SK-N-SH (cell line): Measurements from ENCODE around the gene LRRC8E. TPM values are rescaled to one million over a fixed set of nuclear protein-coding genes. Genes with fewer than 3 reads are reported as not detected.

Experiments
- CTCF ChIA-PET: fragments of 300-600, 350-600 bp; formaldehyde crosslinking; extraction: SDS; loops from one replicate; lab custom pipeline; 2021; lab: Yijun Ruan, JAX
- POLR2A ChIA-PET: fragments of 350-600 bp; sonication (Branson Sonifier 250); formaldehyde crosslinking; extraction: SDS; loops from one replicate; lab custom pipeline; 2020; ENCODE audit warnings: antibody characterized with exemption, inconsistent platforms; lab: Yijun Ruan, JAX
- DNase-seq: peaks from one replicate; pipeline ENCODE4 v3.0.0; 2012
- H2AFZ ChIP-seq: fragments of 200-600 bp; sonication (generic); 2 replicates; pipeline ENCODE4 v1.8.1; 2016; ENCODE audit warnings: antibody characterized with exemption, mild to moderate bottlenecking, low read depth
- H3F3A ChIP-seq: fragments of 200-600 bp; sonication (generic); replicated peaks from 2 replicates; pipeline ENCODE3; 2016; ENCODE audit warnings: antibody characterized with exemption, mild to moderate bottlenecking; ENCODE audit not compliant: insufficient read depth
- H3K27ac ChIP-seq, 2 experiments: fragments of 200-500 bp in 1 of 2; fragments of 200-600 bp in 1 of 2; sonication (Bioruptor generic) in 1 of 2; sonication (generic), shearing (Covaris generic) in 1 of 2; 2 replicates each; pipeline versions ENCODE4 v1.5.1 to v1.6.1; 2014 to 2016; ENCODE audit warnings: low read depth in 2 of 2, inconsistent platforms in 1 of 2, low read length in 1 of 2, mild to moderate bottlenecking in 1 of 2, mixed read lengths in 1 of 2
- H3K27me3 ChIP-seq: fragments of 200-600 bp; sonication (generic), shearing (Covaris generic); 2 replicates; pipeline ENCODE4 v1.6.1; 2016; ENCODE audit warnings: mixed run types; ENCODE audit not compliant: insufficient read depth
- H3K36me3 ChIP-seq, 2 experiments: fragments of 200-500 bp in 1 of 2; fragments of 200-600 bp in 1 of 2; sonication (Bioruptor generic) in 1 of 2; sonication (generic) in 1 of 2; replicated peaks in 1 of 2; 2 replicates each; pipeline versions ENCODE3 to v1.5.1; 2014 to 2016; ENCODE audit warnings: low read length in 1 of 2, mild to moderate bottlenecking in 1 of 2; ENCODE audit not compliant: insufficient read depth in 2 of 2, control insufficient read depth in 1 of 2
- H3K4me1 ChIP-seq, 2 experiments: fragments of 200-500 bp in 1 of 2; fragments of 200-600 bp in 1 of 2; sonication (Bioruptor generic) in 1 of 2; sonication (generic), shearing (Covaris generic) in 1 of 2; 2 replicates each; pipeline versions ENCODE4 v1.5.1 to v1.6.1; 2014 to 2016; ENCODE audit warnings: low read depth in 1 of 2, low read length in 1 of 2, mixed run types in 1 of 2; ENCODE audit not compliant: insufficient read depth in 2 of 2, control insufficient read depth in 1 of 2
- H3K4me2 ChIP-seq: fragments of 200-600 bp; sonication (generic), shearing (Covaris generic); 2 replicates; pipeline ENCODE4 v1.6.1; 2017; ENCODE audit warnings: mixed run types
- H3K4me3 ChIP-seq, 2 experiments: fragments of 200-500 bp in 1 of 2; fragments of 200-600 bp in 1 of 2; sonication (Bioruptor generic) in 1 of 2; sonication (generic), shearing (Covaris generic) in 1 of 2; 2 replicates each; pipeline versions ENCODE4 v1.5.1 to v1.8.1; 2014 to 2016; ENCODE audit warnings: low read depth in 2 of 2, inconsistent platforms in 1 of 2, low read length in 1 of 2, mild to moderate bottlenecking in 1 of 2, mixed read lengths in 1 of 2, moderate library complexity in 1 of 2
- H3K79me2 ChIP-seq: fragments of 200-600 bp; sonication (generic); 2 replicates; pipeline ENCODE4 v1.8.1; 2017; ENCODE audit warnings: mild to moderate bottlenecking; ENCODE audit not compliant: insufficient read depth
- H3K9ac ChIP-seq: fragments of 200-600 bp; sonication (generic); 2 replicates; pipeline ENCODE4 v1.6.1; 2017; ENCODE audit warnings: mixed run types
- H3K9me2 ChIP-seq: fragments of 200-600 bp; sonication (generic); 2 replicates; pipeline ENCODE4 v1.6.1; 2017; ENCODE audit warnings: mixed run types
- H3K9me3 ChIP-seq: fragments of 200-600 bp; sonication (generic); 2 replicates; pipeline ENCODE4 v1.6.1; 2017; ENCODE audit warnings: mixed run types, mild to moderate bottlenecking, moderate library complexity
- H4K20me1 ChIP-seq: fragments of 200-600 bp; sonication (generic); 2 replicates; pipeline ENCODE4 v1.6.1; 2017; ENCODE audit warnings: mild to moderate bottlenecking, mixed run types; ENCODE audit not compliant: insufficient read depth
- CHD2 ChIP-seq: fragments of 150-350 bp; IDR thresholded peaks from 2 replicates; pipeline ENCODE4 v1.6.1; 2018; ENCODE audit warnings: low read length; ENCODE audit not compliant: partially characterized antibody
- ELF1 ChIP-seq: IDR thresholded peaks from 2 replicates; pipeline ENCODE4 v1.4.0; 2012
- FOXJ3 ChIP-seq: sonication (generic); formaldehyde crosslinking; IDR thresholded peaks from 2 replicates; pipeline ENCODE4 v1.5.1; 2020; ENCODE audit warnings: mild to moderate bottlenecking, missing genetic modification reagents
- FOXM1 ChIP-seq: IDR thresholded peaks from 2 replicates; pipeline ENCODE4 v1.4.0; 2012; ENCODE audit warnings: low read depth, mild to moderate bottlenecking
- GABPA ChIP-seq: IDR thresholded peaks from 2 replicates; pipeline ENCODE4 v1.4.0; 2012; ENCODE audit warnings: low read depth, mild to moderate bottlenecking
- GATA2 ChIP-seq: sonication (generic); formaldehyde crosslinking; IDR thresholded peaks from 2 replicates; pipeline ENCODE4 v1.5.0; 2020; ENCODE audit warnings: mild to moderate bottlenecking, missing genetic modification reagents
- NFIC ChIP-seq: IDR thresholded peaks from 2 replicates; pipeline ENCODE4 v1.4.0; 2012; ENCODE audit warnings: borderline replicate concordance
- NRF1 ChIP-seq: IDR thresholded peaks from 2 replicates; pipeline ENCODE4 v1.6.1; 2012; ENCODE audit warnings: low read depth, mild to moderate bottlenecking, low read length
- RFX5 ChIP-seq: IDR thresholded peaks from 2 replicates; pipeline ENCODE4 v1.6.1; 2012; ENCODE audit warnings: mild to moderate bottlenecking, improper control_type of control experiment, low read length
- SMC3 ChIP-seq: IDR thresholded peaks from 2 replicates; pipeline ENCODE4 v1.6.1; 2012; ENCODE audit warnings: low read depth, low read length, improper control_type of control experiment
- TAF1 ChIP-seq: IDR thresholded peaks from 2 replicates; pipeline ENCODE4 v1.6.1; 2012; ENCODE audit warnings: low read depth, mild to moderate bottlenecking, low read length, moderate library complexity, borderline replicate concordance
- TCF12 ChIP-seq: IDR thresholded peaks from 2 replicates; pipeline ENCODE4 v1.4.0; 2012
- WGBS: methylation state at CpG from one replicate; pipeline ENCODE4 v1.1.6; 2017; ENCODE audit warnings: low lambda C conversion rate; 5-methylcytosine and 5-hydroxymethylcytosine counted together
- polyA plus RNA-seq, 3 experiments: library from polyadenylated mRNA; depleted of rRNA; stranded (reverse); fragments of >200 nt; gene quantifications; 2 replicates each; pipeline ENCODE4 v1.2.3, GENCODE V29; 2012
- TF ChIP-seq, protein P1 (sequence below): IDR thresholded peaks from 2 replicates; pipeline ENCODE4 v1.4.0; 2012; ENCODE audit warnings: low read depth, borderline replicate concordance
- TF ChIP-seq, protein P2 (sequence below): IDR thresholded peaks from 2 replicates; pipeline ENCODE4 v1.4.0; 2012; ENCODE audit warnings: low read depth
- TF ChIP-seq, protein P3 (sequence below): IDR thresholded peaks from 2 replicates; pipeline ENCODE4 v1.6.1; 2012; ENCODE audit warnings: mild to moderate bottlenecking, low read depth, low read length, moderate library complexity
- TF ChIP-seq, protein P4 (sequence below): fragments of 200-600 bp; sonication (generic); IDR thresholded peaks from 2 replicates; pipeline ENCODE4 v1.6.1; 2017; ENCODE audit warnings: antibody characterized with exemption, mild to moderate bottlenecking, moderate library complexity
- TF ChIP-seq, protein P5 (sequence below): fragments of 150-350 bp; IDR thresholded peaks from 2 replicates; pipeline ENCODE4 v1.6.1; 2017; ENCODE audit warnings: antibody characterized with exemption, low read length, low read depth, borderline replicate concordance
- TF ChIP-seq, protein P6 (sequence below): IDR thresholded peaks from 2 replicates; pipeline ENCODE4; 2012

LRRC8E gene
- polyA plus RNA-seq, 1 of the 3 experiments (the other 2 are of a cell fraction), result 0.02 TPM

DNA sequence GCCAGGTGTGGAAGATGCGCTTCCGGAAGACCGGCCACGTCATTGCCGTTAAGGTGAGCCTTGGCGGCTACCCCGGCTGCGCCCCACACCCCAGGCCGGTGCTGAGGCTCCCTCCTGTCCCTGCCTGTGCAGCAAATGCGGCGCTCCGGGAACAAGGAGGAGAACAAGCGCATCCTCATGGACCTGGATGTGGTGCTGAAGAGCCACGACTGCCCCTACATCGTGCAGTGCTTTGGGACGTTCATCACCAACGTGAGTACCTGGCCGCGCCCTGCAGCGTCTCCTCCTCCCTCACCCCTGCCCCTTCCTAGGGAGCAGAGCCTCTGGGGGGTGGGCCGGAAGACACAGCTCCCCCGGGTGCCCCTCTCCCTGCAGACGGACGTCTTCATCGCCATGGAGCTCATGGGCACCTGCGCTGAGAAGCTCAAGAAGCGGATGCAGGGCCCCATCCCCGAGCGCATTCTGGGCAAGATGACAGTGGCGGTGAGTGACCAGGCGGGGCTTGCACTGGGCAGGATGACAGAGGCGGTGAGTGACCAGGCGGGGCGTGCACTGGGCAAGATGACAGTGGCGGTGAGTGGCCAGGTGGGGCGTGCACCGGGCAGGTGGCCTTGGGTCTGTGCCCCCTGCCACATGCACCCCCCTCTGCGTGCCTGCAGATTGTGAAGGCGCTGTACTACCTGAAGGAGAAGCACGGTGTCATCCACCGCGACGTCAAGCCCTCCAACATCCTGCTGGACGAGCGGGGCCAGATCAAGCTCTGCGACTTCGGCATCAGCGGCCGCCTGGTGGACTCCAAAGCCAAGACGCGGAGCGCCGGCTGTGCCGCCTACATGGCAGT lies 22.2 kb downstream of the LRRC8E start:
- Histone ChIP-seq H2AFZ (no peak overlapping the region), H3F3A (peaks cover 6% of the 10 kb centered on the region), H4K20me1 (peaks cover 24% of the 10 kb centered on the region), H3K27ac (no peak overlapping the region)
- DNase-seq, result no peak
- no peak for TF ChIP-seq FOXJ3
- TF ChIP-seq, protein P1, sequence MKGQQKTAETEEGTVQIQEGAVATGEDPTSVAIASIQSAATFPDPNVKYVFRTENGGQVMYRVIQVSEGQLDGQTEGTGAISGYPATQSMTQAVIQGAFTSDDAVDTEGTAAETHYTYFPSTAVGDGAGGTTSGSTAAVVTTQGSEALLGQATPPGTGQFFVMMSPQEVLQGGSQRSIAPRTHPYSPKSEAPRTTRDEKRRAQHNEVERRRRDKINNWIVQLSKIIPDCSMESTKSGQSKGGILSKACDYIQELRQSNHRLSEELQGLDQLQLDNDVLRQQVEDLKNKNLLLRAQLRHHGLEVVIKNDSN, result no peak
- no peak for TF ChIP-seq GABPA
- TF ChIP-seq SMC3, result no peak
- TF ChIP-seq, protein P2, sequence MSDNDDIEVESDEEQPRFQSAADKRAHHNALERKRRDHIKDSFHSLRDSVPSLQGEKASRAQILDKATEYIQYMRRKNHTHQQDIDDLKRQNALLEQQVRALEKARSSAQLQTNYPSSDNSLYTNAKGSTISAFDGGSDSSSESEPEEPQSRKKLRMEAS, result no peak
- TF ChIP-seq, all 33 proteins: peak for 0
- Histone ChIP-seq H3K9me3 (no peaks in the 10 kb centered on the region), H3K9ac (no peak overlapping the region), H3K4me3 (no peak overlapping the region), H3K27me3 (peaks cover 1% of the 10 kb centered on the region; the same call in 1 of the 2 replicates), H3K36me3 (peaks cover 0 to 35% of the 10 kb centered on the region in 2 experiments), H3K9me2 (no peaks in the 10 kb centered on the region), H3K4me1 (no peaks in the 10 kb centered on the region; a peak in 1 of 4 replicates), H3K4me2 (no peak overlapping the region), H3K79me2 (peaks cover 29% of the 10 kb centered on the region)
- POLR2A ChIA-PET, result no interaction called here
- WGBS, result 95% methylated on average over 31 of the region's 54 CpGs
- CTCF ChIA-PET, result interaction anchor here (2.1 kb wide), 1 partner anchor 57 kb away, joined by 9 read pairs; no protein-coding TSS in a partner anchor

DNA sequence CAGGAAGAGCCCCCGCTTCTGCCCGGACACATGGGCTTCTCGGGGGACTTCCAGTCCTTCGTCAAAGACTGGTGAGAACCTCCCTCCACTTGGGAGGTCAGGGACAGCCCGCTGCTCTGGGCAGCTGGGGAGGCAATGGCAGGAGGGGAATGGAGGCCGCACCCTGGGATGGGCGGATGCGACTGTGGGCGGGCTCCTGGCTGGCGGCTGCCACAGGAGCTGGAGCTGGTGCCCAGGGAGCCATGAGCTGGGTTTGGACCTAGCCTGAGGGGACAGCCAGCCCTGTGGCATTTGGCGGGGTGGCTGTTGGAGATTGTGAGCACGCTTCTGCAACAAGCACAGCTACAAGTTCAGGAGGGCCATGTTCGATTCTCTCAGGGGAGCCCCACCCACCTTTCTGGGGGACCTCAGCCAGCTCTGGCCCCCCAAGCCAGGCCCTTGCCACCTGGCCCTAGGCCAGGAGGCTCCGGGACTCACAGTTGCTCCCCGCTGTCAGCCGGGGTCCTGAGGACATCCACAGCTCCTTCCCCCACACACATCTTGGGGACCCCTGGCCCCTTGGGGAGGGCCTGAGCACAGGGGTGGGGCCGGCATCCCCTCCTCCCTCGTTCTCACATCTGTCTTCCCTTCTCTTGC lies 23.3 kb downstream of the LRRC8E start:
- Histone ChIP-seq H3K4me2 (no peak overlapping the region), H3F3A (peaks cover 6% of the 10 kb centered on the region), H3K4me1 (peaks cover 0 to 5% of the 10 kb centered on the region in 2 experiments; a peak in 2 of 4 replicates), H2AFZ (no peak overlapping the region), H3K9me3 (no peaks in the 10 kb centered on the region), H3K27me3 (peaks cover 7% of the 10 kb centered on the region; the same call in 1 of the 2 replicates), H4K20me1 (peaks cover 15% of the 10 kb centered on the region), H3K4me3 (no peak overlapping the region), H3K27ac (no peak overlapping the region), H3K36me3 (peaks cover 0 to 35% of the 10 kb centered on the region in 2 experiments), H3K9ac (no peak overlapping the region), H3K9me2 (no peaks in the 10 kb centered on the region), H3K79me2 (peaks cover 18% of the 10 kb centered on the region)
- POLR2A ChIA-PET, result no interaction called here
- WGBS, result no CpG with 5 or more reads among the region's 18 CpGs
- CTCF ChIA-PET, result interaction anchor here (1.5 to 2.1 kb wide), 2 partner anchors 8 to 58 kb away, joined by 5 to 9 read pairs; partner anchors contain the start of gene MAP2K7
- DNase-seq, result no peak
- TF ChIP-seq, protein P3, sequence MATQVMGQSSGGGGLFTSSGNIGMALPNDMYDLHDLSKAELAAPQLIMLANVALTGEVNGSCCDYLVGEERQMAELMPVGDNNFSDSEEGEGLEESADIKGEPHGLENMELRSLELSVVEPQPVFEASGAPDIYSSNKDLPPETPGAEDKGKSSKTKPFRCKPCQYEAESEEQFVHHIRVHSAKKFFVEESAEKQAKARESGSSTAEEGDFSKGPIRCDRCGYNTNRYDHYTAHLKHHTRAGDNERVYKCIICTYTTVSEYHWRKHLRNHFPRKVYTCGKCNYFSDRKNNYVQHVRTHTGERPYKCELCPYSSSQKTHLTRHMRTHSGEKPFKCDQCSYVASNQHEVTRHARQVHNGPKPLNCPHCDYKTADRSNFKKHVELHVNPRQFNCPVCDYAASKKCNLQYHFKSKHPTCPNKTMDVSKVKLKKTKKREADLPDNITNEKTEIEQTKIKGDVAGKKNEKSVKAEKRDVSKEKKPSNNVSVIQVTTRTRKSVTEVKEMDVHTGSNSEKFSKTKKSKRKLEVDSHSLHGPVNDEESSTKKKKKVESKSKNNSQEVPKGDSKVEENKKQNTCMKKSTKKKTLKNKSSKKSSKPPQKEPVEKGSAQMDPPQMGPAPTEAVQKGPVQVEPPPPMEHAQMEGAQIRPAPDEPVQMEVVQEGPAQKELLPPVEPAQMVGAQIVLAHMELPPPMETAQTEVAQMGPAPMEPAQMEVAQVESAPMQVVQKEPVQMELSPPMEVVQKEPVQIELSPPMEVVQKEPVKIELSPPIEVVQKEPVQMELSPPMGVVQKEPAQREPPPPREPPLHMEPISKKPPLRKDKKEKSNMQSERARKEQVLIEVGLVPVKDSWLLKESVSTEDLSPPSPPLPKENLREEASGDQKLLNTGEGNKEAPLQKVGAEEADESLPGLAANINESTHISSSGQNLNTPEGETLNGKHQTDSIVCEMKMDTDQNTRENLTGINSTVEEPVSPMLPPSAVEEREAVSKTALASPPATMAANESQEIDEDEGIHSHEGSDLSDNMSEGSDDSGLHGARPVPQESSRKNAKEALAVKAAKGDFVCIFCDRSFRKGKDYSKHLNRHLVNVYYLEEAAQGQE, result no peak
- TF ChIP-seq, protein P4, sequence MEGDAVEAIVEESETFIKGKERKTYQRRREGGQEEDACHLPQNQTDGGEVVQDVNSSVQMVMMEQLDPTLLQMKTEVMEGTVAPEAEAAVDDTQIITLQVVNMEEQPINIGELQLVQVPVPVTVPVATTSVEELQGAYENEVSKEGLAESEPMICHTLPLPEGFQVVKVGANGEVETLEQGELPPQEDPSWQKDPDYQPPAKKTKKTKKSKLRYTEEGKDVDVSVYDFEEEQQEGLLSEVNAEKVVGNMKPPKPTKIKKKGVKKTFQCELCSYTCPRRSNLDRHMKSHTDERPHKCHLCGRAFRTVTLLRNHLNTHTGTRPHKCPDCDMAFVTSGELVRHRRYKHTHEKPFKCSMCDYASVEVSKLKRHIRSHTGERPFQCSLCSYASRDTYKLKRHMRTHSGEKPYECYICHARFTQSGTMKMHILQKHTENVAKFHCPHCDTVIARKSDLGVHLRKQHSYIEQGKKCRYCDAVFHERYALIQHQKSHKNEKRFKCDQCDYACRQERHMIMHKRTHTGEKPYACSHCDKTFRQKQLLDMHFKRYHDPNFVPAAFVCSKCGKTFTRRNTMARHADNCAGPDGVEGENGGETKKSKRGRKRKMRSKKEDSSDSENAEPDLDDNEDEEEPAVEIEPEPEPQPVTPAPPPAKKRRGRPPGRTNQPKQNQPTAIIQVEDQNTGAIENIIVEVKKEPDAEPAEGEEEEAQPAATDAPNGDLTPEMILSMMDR, result no peak
- TF ChIP-seq NFIC (no peak), TCF12 (no peak), ELF1 (no peak), FOXM1 (no peak), CHD2 (no peak), RFX5 (no peak), TAF1 (no peak), NRF1 (no peak), GATA2 (CRISPR knock-in tag) (no peak)
- TF ChIP-seq, protein P5, sequence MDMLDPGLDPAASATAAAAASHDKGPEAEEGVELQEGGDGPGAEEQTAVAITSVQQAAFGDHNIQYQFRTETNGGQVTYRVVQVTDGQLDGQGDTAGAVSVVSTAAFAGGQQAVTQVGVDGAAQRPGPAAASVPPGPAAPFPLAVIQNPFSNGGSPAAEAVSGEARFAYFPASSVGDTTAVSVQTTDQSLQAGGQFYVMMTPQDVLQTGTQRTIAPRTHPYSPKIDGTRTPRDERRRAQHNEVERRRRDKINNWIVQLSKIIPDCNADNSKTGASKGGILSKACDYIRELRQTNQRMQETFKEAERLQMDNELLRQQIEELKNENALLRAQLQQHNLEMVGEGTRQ, result no peak
- TF ChIP-seq, protein P6, sequence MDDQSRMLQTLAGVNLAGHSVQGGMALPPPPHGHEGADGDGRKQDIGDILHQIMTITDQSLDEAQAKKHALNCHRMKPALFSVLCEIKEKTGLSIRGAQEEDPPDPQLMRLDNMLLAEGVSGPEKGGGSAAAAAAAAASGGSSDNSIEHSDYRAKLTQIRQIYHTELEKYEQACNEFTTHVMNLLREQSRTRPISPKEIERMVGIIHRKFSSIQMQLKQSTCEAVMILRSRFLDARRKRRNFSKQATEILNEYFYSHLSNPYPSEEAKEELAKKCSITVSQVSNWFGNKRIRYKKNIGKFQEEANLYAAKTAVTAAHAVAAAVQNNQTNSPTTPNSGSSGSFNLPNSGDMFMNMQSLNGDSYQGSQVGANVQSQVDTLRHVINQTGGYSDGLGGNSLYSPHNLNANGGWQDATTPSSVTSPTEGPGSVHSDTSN, result no peak
